Measurements from ENCODE around the gene NR1D2.
A peak's percentile ranks its signal among the peaks of the same experiment; 100 is the strongest.
"Not testable (repeated sequence)": the region's sequence is repeated elsewhere in the genome, so short reads cannot be mapped to it uniquely, and the experiment has no call there.

The NR1D2 gene

DNA sequence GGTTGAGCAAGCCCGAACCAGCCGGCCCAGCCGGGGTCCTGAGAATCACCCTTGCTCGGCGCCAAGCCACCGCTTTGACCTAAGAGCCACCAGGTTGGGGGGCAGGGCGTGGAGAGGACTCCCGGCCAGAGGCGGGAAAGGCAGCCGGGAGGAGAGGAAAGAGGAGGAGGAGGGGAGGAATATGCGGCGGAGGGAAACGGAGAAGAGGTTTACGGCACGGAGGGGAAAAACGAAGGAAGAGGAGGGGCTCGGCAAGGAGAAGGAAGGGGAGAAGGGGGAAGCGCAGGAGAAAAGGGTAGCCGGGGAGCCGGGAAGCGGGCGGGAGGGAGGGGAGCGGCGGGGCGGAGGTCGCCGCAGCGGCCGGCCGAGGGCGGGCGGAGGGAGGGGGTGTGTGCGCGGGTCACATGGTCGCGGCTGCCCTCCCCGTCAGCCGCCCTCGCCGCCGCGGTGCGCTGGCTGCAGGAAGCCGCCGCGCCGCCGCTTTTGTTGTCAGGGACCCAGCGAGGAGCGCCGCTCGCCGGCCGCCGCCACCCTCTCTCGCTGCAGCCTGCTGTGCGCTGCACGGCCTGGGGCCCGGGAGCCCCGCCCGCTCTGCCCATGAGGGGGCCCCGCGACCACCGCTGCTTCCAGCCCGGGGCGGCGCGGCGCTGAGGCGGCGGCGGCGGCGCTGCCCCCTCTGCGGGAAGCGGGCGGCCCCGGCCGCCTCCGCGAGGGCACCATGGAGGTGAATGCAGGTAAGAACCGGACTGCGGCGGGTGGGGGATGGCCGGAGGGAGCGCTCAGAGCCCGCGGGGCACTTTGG, at the start of gene NR1D2:
TSS of gene NR1D2 (plus strand) at position 426 of the 802 bp plus-strand sequence. CDS start at position 719, 293 bp downstream.
- Mint-ChIP-seq H3K4me1 (peaks cover 35% of the 10 kb centered on the region), H3K27ac (peak within 1 kb of the TSS; percentile 92), H3K9me3 (no peaks in the 10 kb centered on the region), H3K36me3 (peaks cover 37% of the 10 kb centered on the region), H3K4me3 (peak within 1 kb of the TSS; percentile 79)
- DNase-seq (ENCODE audit: low spot score in 2 of 2) (peak; percentile 71 to 81), ATAC-seq (peak; percentile 74)

DNA sequence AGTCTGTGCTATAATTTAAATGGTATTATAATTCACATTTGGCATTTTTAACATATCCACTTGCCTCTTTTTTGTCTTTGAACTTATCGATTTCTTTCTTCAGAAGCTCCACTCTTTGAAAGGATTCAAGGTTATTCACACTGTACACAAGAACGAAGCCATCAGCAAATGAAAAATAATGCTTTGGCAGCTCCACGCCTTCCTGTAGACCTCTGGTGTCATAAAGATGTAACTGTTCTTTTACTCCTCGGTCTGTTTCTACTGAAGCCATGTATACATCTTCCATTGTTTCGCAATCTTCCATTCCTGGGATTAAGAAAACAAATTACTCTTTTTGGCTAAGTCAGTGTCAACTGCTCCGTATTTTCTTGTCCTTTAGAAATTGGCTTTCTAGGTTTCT, 44.3 kb upstream of the NR1D2 start:
- Mint-ChIP-seq H3K36me3 (peaks cover 48% of the 10 kb centered on the region), H3K27ac (no peak overlapping the region), H3K4me1 (no peaks in the 10 kb centered on the region)

DNA sequence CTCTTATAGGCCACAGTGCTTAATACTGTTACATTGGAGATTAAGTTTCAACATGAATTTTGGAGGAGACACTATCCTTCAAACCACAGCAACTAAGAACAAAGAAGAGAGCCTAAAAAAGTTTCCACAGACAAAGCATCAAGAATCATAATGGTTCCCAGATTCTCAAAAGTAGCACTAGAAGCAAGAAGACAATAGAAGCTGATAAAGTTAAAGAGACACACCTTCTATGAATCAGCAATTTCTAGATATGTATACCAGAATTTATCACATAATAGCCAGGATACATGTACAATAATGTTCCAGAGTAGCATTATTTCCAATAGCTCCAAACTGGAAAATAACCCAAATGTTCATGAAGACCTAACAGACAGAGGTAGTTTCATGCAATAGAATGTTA, 40.5 kb upstream of the NR1D2 start:
- DNase-seq (ENCODE audit: low spot score in 2 of 2) (no peak), ATAC-seq (no peak)
- no peaks in the 10 kb centered on the region for H3K4me1 Mint-ChIP-seq
- H3K4me3 Mint-ChIP-seq = no peak overlapping the region
- H3K9me3 Mint-ChIP-seq = no peaks in the 10 kb centered on the region
- H3K36me3 Mint-ChIP-seq = peaks cover 36% of the 10 kb centered on the region
- no peak overlapping the region for H3K27ac Mint-ChIP-seq

More for the DNA sequence above, 44.3 kb upstream of the NR1D2 start:
- no peak overlapping the region for H3K4me3 Mint-ChIP-seq
- DNase-seq (ENCODE audit: low spot score in 2 of 2) (no peak), ATAC-seq (no peak)
- H3K9me3 Mint-ChIP-seq = no peaks in the 10 kb centered on the region

DNA sequence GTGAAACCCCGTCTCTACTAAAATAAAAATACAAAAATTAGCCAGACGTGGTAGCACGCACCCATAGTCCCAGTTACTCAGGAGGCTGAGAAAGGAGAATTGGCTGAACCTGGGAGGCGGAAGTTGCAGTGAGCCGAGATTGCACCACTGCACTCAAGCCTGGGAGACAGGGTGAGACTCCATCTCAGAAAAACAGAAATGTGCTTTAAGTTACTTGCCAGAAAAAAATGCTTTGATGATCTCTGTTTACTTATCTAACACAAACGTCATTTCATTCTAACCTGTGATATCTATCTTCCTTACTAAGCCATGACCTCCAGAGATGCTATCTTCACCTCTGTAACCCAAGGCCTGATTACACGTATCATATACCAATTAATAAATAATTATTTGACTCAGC, 35.7 kb upstream of the NR1D2 start:
- Mint-ChIP-seq H3K4me1 (no peaks in the 10 kb centered on the region), H3K36me3 (peaks cover 25% of the 10 kb centered on the region), H3K27ac (no peak overlapping the region), H3K9me3 (no peaks in the 10 kb centered on the region), H3K4me3 (no peak overlapping the region)
- DNase-seq (ENCODE audit: low spot score in 2 of 2) (no peak), ATAC-seq (no peak)

DNA sequence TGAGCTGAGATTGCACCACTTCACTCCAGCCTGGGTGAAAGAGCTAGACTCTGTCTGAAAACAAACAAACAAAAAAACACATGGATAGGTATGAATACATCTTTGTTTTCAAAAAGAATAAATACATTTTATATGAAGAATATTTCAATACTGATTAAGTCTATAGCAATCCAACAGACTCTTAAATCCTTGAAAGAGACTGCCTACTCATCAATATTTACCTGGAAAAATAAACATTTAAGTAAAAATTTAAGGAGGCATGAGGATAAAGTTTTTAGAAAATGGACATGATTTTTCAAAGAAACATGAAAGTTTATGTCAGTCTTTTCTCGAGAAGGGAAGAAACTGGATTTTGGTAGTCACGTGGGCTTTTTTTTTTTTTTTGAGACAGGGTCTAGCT, 33.7 kb upstream of the NR1D2 start:
- H3K9me3 Mint-ChIP-seq = no peaks in the 10 kb centered on the region

DNA sequence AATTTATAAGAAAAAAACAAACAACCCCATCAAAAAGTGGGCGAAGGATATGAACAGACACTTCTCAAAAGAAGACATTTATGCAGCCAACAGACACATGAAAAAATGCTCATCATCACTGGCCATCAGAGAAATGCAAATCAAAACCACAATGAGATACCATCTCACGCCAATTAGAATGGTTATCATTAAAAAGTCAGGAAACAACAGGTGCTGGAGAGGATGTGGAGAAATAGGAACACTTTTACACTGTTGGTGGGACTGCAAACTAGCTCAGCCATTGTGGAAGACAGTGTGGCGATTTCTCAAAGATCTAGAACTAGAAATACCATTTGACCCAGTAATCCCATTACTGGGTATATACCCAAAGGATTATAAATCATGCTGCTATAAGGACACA, 32.8 kb upstream of the NR1D2 start:
- not testable (repeated sequence) for H3K9me3 Mint-ChIP-seq; DNase-seq (ENCODE audit: low spot score in 2 of 2); H3K4me3 Mint-ChIP-seq; H3K27ac Mint-ChIP-seq; ATAC-seq
- Mint-ChIP-seq H3K4me1 (peaks cover 16% of the 10 kb centered on the region), H3K36me3 (peaks cover 35% of the 10 kb centered on the region)

More for the DNA sequence above, 33.7 kb upstream of the NR1D2 start:
- Mint-ChIP-seq H3K4me3 (no peak overlapping the region), H3K27ac (no peak overlapping the region), H3K36me3 (peaks cover 26% of the 10 kb centered on the region), H3K4me1 (peaks cover 16% of the 10 kb centered on the region)
- no peak for ATAC-seq
- no peak for DNase-seq (ENCODE audit: low spot score in 2 of 2)

DNA sequence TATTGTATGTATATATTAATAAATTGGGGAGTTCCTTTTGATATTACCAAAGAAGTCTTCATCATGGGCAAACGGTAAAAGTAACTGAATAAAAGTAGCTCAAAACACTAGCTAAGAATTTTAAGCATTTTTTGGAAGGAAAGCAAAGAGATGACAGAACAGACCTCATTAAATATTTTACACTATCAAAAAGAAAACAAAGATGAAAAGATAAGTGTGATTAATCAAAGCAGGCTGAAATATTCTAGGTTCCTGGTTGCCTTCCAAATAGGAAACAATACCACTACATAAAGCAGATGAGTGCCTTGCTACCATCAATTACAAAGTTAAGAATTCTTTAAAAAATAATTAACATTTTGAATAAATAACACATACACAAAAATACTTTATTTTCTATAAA, 31.9 kb upstream of the NR1D2 start:
- no peaks in the 10 kb centered on the region for H3K9me3 Mint-ChIP-seq
- H3K27ac Mint-ChIP-seq = no peak overlapping the region
- H3K4me1 Mint-ChIP-seq = peaks cover 21% of the 10 kb centered on the region
- no peak for ATAC-seq
- H3K36me3 Mint-ChIP-seq = peaks cover 44% of the 10 kb centered on the region
- no peak for DNase-seq (ENCODE audit: low spot score in 2 of 2)
- no peak overlapping the region for H3K4me3 Mint-ChIP-seq

DNA sequence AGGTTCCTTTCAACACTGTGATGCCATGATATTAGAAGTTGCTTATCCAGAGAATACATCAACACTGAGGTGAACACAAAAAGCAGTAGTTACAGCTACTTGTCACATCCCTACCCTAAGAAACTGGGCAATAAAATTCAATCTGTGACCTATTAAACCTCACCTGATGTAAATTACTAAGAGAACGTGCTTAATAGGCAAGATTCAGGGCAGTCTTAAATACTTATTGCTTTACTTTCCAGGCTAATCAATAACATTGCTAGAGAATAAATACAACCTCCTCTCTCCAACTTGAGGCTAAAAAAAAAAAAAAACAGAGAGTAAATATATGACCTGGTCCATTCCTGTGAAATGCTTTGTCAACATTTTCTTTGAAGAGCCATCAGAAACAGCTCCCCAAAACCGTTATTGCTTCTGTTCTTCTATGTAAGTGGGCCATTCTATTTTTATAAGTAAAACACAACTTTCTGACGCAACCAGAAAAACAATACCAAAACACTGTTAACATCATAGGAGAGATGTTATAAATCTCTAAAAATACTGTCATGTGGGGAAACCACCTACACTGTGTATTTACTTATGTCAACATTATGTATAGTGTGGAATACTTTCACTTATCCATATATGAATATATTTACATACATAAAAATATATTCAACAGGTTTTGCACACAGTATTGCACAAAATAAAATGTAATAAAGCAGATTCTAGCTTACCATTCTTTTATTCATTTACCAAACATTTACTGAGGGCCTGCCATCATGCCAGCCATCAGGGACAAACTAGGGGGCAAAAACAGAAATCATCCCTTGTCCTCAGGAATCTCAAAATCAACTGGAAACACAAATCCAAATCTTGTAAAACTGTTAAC, 31.0 kb upstream of the NR1D2 start:
- Mint-ChIP-seq H3K4me1 (peaks cover 30% of the 10 kb centered on the region), H3K27ac (no peak overlapping the region), H3K9me3 (no peaks in the 10 kb centered on the region), H3K36me3 (peaks cover 46% of the 10 kb centered on the region), H3K4me3 (no peak overlapping the region)
- no peak for DNase-seq (ENCODE audit: low spot score in 2 of 2)
- no peak for ATAC-seq

DNA sequence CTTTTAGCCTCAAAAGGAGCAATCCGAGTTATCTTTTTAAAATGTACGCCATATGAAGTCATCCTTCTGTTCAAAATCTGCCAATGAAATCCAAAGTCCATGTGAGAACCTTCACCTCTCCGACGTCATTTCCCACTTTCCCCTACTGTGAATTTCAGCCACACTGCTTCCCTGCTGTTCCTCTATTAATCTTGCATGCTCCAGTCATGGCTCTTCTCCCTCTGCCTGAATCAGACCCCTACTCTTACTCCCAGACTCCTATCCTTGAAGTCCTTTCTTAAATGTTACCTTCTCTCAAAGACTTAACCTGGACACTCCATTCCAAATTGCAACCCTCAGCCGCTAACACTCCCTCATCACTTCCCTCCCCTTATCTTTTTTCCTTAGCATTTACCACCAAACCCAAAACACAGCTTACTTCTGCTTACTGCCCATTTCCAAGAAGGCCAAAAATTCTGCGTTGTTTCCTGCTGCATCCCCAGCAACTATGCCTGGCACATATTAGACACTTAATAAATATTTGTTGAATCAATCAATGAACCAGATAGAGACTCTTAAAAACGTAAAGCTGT, 29.5 kb upstream of the NR1D2 start:
- Mint-ChIP-seq H3K27ac (peak overlapping the region; percentile 4), H3K4me3 (peak overlapping the region; percentile 95), H3K4me1 (peaks cover 42% of the 10 kb centered on the region), H3K36me3 (peaks cover 47% of the 10 kb centered on the region), H3K9me3 (no peaks in the 10 kb centered on the region)
- DNase-seq (ENCODE audit: low spot score in 2 of 2) = no peak
- no peak for ATAC-seq

DNA sequence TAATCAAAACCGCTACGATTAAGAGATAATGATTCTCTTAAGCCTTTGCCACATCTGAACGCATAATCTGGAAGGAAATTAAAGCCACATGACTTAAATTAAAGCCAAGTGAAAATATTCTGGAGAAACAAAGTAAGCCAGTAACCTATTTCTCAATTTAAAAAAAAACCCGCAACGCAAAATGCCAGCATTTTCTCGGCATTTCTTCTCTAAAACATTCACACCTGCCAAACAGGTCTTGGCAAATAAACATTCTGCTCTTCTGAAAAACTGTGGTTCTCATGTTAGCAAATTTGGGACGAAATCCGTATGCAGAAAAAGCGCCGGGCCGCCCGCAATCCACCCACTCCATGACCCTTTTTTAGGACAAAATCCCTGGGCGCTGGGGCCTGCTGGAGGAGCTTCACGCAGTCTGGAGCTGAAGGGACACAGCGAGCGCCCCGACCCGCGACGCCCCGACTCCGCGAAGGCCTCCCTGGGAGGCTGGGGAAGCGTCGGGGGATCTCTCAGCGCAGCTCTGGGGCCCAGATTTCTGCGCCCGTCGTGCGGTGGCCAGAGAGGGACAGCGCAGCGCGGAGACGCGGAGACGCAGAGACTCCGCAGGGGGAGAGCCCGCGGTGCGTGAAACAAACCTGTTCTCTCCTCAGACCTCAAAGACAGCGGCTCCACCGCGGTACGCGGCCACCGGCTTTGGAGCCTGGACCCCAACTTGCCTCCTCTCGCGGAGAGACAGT, 28.8 kb upstream of the NR1D2 start:
- no peak for DNase-seq (ENCODE audit: low spot score in 2 of 2)
- H3K4me1 Mint-ChIP-seq = peaks cover 42% of the 10 kb centered on the region

DNA sequence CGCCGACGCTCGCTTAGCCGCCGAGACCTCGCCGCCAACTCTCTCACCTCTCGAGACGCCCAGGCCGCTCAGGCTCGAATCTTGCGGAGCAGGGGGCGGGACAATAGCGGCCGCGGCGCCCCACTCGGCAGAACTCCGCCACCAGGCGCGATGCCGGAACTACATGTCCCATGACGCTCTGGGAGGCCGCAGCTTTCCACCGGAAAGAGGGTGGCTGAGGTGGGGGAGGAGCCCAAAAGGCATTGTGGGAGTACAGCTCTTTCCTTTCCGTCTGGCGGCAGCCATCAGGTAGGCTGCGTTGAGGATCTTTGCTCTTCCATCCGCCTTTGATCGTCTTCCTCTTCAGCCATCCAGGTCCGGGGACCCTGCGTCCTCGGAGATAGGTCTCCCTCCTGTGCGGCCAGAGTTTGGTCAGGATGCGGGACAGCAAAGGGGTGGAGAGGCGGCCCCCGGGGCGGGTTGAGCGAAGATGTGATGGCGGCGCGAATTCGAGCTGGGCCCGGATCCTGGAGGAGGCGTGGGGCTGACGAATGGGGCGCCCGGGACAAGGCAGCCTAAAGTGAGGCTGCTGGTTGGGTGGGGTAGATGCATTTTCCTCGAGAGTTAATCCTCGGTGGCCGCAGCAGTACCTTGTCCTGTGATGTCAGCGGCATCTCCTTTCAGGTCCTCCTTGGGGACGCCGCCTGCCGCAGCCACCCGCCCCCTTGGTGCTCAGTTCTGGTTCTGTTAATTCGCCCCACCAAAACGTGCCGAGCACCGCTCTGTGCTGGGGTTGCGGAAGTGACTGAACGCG, 28.0 kb upstream of the NR1D2 start, which contains the start of the genes NKIRAS1 and RPL15:
TSS of gene NKIRAS1 (minus strand) at position 105 of the 793 bp plus-strand sequence. CDS start 6,086 bp downstream, outside the sequence.
TSS of gene RPL15 (plus strand) at position 247 of the 793 bp plus-strand sequence. CDS start 728 bp downstream, outside the sequence.
- DNase-seq (ENCODE audit: low spot score in 2 of 2) = peak; percentile 87 to 97
- peaks cover 42% of the 10 kb centered on the region for H3K4me1 Mint-ChIP-seq
- peaks cover 58% of the 10 kb centered on the region for H3K36me3 Mint-ChIP-seq
- H3K9me3 Mint-ChIP-seq = no peaks in the 10 kb centered on the region
- H3K27ac Mint-ChIP-seq = peak within 1 kb of the TSS; percentile 99
- H3K4me3 Mint-ChIP-seq = peak within 1 kb of the TSS; percentile 95
- peak; percentile 96 for ATAC-seq

More for the DNA sequence above, 28.8 kb upstream of the NR1D2 start:
- Mint-ChIP-seq H3K9me3 (no peaks in the 10 kb centered on the region), H3K36me3 (peaks cover 50% of the 10 kb centered on the region), H3K27ac (peak overlapping the region; percentile 99), H3K4me3 (peak overlapping the region; percentile 95)
- peak; percentile 61 for ATAC-seq

DNA sequence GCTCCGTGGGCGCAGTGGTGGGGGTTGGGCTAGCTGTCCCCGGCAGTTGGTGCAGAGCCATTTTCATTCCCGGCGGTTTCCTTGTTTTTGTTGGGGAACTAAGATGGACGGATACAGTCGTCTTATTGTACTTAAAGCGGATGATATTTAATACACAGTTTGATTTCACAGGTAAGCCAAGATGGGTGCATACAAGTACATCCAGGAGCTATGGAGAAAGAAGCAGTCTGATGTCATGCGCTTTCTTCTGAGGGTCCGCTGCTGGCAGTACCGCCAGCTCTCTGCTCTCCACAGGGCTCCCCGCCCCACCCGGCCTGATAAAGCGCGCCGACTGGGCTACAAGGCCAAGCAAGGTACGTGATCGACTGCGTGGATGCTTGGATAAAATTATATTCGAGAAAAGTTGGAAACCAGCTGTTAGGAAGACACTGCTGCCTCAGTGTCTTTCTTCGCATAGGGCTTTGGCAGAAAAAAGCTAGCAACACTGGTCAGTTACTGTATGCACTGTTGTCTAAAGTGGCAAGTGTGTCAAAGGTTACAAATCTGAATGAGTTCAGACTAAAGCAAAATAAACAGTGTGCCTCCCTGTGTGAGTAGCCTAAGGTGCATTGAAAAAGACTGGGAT, 27.3 kb upstream of the NR1D2 start:
- not testable (repeated sequence) for DNase-seq (ENCODE audit: low spot score in 2 of 2); H3K9me3 Mint-ChIP-seq; ATAC-seq
- Mint-ChIP-seq H3K27ac (peak overlapping the region; percentile 99), H3K36me3 (peaks cover 65% of the 10 kb centered on the region), H3K4me1 (peaks cover 42% of the 10 kb centered on the region), H3K4me3 (peak overlapping the region; percentile 95)

DNA sequence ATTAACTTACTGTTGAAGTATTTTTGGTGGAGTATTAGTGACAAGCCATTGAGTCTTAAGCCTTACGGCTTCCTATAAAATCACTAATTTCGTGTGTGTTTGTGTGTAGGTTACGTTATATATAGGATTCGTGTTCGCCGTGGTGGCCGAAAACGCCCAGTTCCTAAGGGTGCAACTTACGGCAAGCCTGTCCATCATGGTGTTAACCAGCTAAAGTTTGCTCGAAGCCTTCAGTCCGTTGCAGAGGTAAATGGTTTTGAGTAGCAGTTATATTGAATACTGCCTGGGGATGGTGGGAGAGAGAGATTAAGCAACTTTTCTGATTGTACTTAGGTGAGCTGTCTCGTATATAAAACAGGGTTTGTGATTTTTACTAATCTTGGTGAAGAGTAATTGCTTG, 26.8 kb upstream of the NR1D2 start:
- Mint-ChIP-seq H3K36me3 (peaks cover 70% of the 10 kb centered on the region), H3K4me1 (peaks cover 42% of the 10 kb centered on the region), H3K4me3 (peak overlapping the region; percentile 95), H3K27ac (peak overlapping the region; percentile 99)
- not testable (repeated sequence) for ATAC-seq; DNase-seq (ENCODE audit: low spot score in 2 of 2); H3K9me3 Mint-ChIP-seq
